SU-DHL-6 (cell line): Measurements from ENCODE around the gene SPTLC3.

ENCODE experiments used
- CTCF ChIP-seq: fragments of 200-600 bp; sonication (generic); IDR thresholded peaks from one replicate; pipeline ENCODE4 v1.5.1; 2017; ENCODE audit warnings: antibody characterized with exemption, mild to moderate bottlenecking, low read length, moderate library complexity; ENCODE audit not compliant: insufficient read depth, poor library complexity, severe bottlenecking
- EZH2phosphoT487 ChIP-seq: fragments of 200-600 bp; sonication (generic), shearing (Covaris generic); conservative IDR thresholded peaks from 2 replicates; pipeline ENCODE4 v1.6.1; 2018; ENCODE audit warnings: mild to moderate bottlenecking, antibody characterized with exemption, low read length, moderate library complexity, mixed read lengths

GRCh38 chr20:13035399-13036152 lies 26.8 kb downstream of the SPTLC3 start:
- TF ChIP-seq CTCF (no peak), EZH2phosphoT487 (no peak)
